Activated T-cell treated with anti-CD3 and anti-CD28 coated beads, Interleukin-2, amount 50 U/mL, for 72 hours (primary cell): ENCODE data around the gene ARHGEF39. TPM values are rescaled to one million over a fixed set of nuclear protein-coding genes. Genes with fewer than 3 reads are reported as not detected.

Experiments used
- ATAC-seq, 2 donors: fragments of 150-1000 bp; cut with Tn5 transposase; replicated peaks in 1 of 2; 2 replicates each; pipeline ENCODE4 v1.10.0; 2021; ENCODE audit warnings: moderate library complexity in 2 of 2, mild to moderate bottlenecking in 1 of 2
- DNase-seq, 2 donors: peaks; one replicate each; pipeline ENCODE4 v3.0.0; 2021 to 2022; ENCODE audit warnings: mixed read lengths in 1 of 2
- H3K27ac Mint-ChIP-seq: one replicate; pipeline ENCODE4 v1.8.0; 2022; ENCODE audit warnings: mild to moderate bottlenecking, moderate library complexity, mixed read lengths
- H3K27me3 Mint-ChIP-seq: one replicate; pipeline ENCODE4 v1.8.0; 2022; ENCODE audit warnings: low read depth, mixed read lengths
- H3K36me3 Mint-ChIP-seq, 2 donors: one replicate each; pipeline ENCODE4 v1.8.0; 2022; ENCODE audit warnings: mixed read lengths in 2 of 2, mild to moderate bottlenecking in 1 of 2; ENCODE audit not compliant: insufficient read depth in 2 of 2
- H3K4me1 Mint-ChIP-seq: one replicate; pipeline ENCODE4 v1.8.0; 2022; ENCODE audit warnings: low read depth, mixed read lengths
- H3K4me3 Mint-ChIP-seq, 2 donors: one replicate each; pipeline ENCODE4 v1.8.0; 2022; ENCODE audit warnings: mild to moderate bottlenecking in 2 of 2, mixed read lengths in 2 of 2, moderate library complexity in 2 of 2
- H3K9me3 Mint-ChIP-seq, 2 donors: one replicate each; pipeline ENCODE4 v1.8.0; 2022; ENCODE audit warnings: mixed read lengths in 2 of 2
- total RNA-seq, 2 donors: library from RNA; stranded (reverse); gene quantifications; one replicate each; pipeline ENCODE4 v1.2.3, GENCODE V29; 2022

Gene ARHGEF39
- total RNA-seq, 2 donors from 2014 or later: 12.0 to 15.1 TPM

DNA sequence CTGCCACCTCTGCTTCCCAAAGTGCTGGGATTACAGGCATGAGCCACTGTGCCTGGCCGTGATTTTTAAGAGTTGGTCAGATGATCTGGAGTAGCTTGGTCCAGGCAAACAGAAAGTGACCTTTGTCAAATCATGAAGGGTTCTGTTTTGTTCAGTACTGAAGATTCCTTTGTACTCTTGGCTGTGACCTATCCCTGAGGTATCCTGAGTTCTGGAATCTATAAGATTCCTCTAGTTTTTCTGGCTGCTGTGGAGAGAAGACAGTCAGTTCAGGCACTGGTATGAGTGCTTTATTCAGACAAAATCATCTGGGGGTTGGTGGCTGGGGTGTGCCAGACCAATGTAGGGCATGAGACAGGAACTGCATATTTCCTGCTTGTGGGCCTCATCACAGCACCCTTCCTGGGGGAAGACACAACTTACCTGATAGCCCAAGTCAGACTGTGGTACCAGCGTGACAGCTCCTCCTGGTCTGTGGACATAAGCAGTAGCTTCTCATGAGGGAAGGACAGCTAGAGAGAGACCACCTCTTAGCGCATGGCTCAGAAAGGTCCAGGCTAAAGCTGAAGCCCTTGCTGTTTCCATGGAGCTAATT lies 3.1 kb downstream of the ARHGEF39 start:
- DNase-seq (no peak), ATAC-seq (no peak)
- H3K36me3 Mint-ChIP-seq: peaks cover 4 to 9% of the 10 kb centered on the region in 2 donors
- peak overlapping the region; percentile 53 for H3K27ac Mint-ChIP-seq
- H3K27me3 Mint-ChIP-seq: peaks cover 4% of the 10 kb centered on the region
- H3K4me1 Mint-ChIP-seq: peaks cover 85% of the 10 kb centered on the region
- no peaks in the 10 kb centered on the region for H3K9me3 Mint-ChIP-seq
- peak overlapping the region in 1 of 2 donors; percentile 52 for H3K4me3 Mint-ChIP-seq

GRCh38 chr9:35660966-35661415 lies 4.0 kb downstream of the ARHGEF39 start:
- Mint-ChIP-seq H3K27me3 (peaks cover 4% of the 10 kb centered on the region), H3K4me3 (peak overlapping the region in 1 of 2 donors; percentile 51), H3K4me1 (peaks cover 90% of the 10 kb centered on the region), H3K9me3 (no peaks in the 10 kb centered on the region), H3K27ac (no peak overlapping the region), H3K36me3 (peaks cover 4 to 9% of the 10 kb centered on the region in 2 donors)
- no peak for ATAC-seq
- no peak for DNase-seq

DNA sequence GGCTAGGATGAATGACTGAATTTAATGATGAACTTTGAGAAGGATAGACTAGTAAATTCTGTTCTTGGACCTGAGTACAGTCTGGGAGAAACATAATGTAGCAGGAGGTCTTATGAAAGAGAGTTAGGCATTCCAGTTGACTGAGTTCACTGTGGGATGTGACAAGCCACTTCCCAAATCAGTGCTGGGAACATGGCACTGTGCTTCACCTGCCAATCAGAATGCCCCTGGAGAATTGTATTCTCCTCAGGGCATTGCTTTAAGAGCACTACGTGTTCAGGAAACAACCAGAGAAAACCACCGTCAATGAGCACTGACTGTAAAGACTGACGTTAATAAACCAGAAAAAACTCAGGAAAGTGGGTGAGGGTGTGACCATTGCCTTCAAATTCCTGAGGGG lies 5.7 kb downstream of the ARHGEF39 start:
- DNase-seq: no peak
- Mint-ChIP-seq H3K36me3 (peaks cover 4 to 9% of the 10 kb centered on the region in 2 donors), H3K9me3 (no peaks in the 10 kb centered on the region), H3K4me1 (peaks cover 80% of the 10 kb centered on the region), H3K27me3 (peaks cover 4% of the 10 kb centered on the region), H3K27ac (peak overlapping the region; percentile 87), H3K4me3 (peak overlapping the region; percentile 91 to 93)
- no peak for ATAC-seq

- H3K36me3 Mint-ChIP-seq: peaks cover 4 to 9% of the 10 kb centered on the region in 2 donors
- H3K4me3 Mint-ChIP-seq: peak overlapping the region; percentile 91 to 93
- no peaks in the 10 kb centered on the region for H3K9me3 Mint-ChIP-seq
- peaks cover 76% of the 10 kb centered on the region for H3K4me1 Mint-ChIP-seq
- DNase-seq (no peak), ATAC-seq (no peak)
- peaks cover 4% of the 10 kb centered on the region for H3K27me3 Mint-ChIP-seq
- H3K27ac Mint-ChIP-seq: peak overlapping the region; percentile 87
These were observed 6.1 kb downstream of the ARHGEF39 start for GRCh38 chr9:35658968-35659220.

- no peaks in the 10 kb centered on the region for H3K9me3 Mint-ChIP-seq
- peak within 1 kb of the TSS; percentile 100 for H3K27ac Mint-ChIP-seq
- peaks cover 4% of the 10 kb centered on the region for H3K27me3 Mint-ChIP-seq
- H3K4me1 Mint-ChIP-seq: peaks cover 74% of the 10 kb centered on the region
- H3K36me3 Mint-ChIP-seq: peaks cover 4 to 9% of the 10 kb centered on the region in 2 donors
- ATAC-seq: peak; percentile 66 to 72
- peak; percentile 86 to 90 for DNase-seq
- peak within 1 kb of the TSS; percentile 91 to 93 for H3K4me3 Mint-ChIP-seq
These were observed 6.6 kb downstream of the ARHGEF39 start, which contains the start of gene CCDC107 for GRCh38 chr9:35658137-35658967. Gene CCDC107, plus strand, starts transcription at chr9:35658292. Its CDS starts 88 bp downstream, at chr9:35658380.

GRCh38 chr9:35657546-35658136 lies 7.4 kb downstream of the ARHGEF39 start, which contains the start of gene RMRP:
Gene RMRP, minus strand, starts transcription at chr9:35658019.
- Mint-ChIP-seq H3K4me3 (peak within 1 kb of the TSS; percentile 91 to 93), H3K4me1 (peaks cover 71% of the 10 kb centered on the region), H3K9me3 (no peaks in the 10 kb centered on the region), H3K27ac (peak within 1 kb of the TSS; percentile 100), H3K36me3 (peaks cover 4 to 6% of the 10 kb centered on the region in 2 donors), H3K27me3 (peaks cover 4% of the 10 kb centered on the region)
- DNase-seq (peak; percentile 92 to 96), ATAC-seq (peak; percentile 95 to 96)

DNA sequence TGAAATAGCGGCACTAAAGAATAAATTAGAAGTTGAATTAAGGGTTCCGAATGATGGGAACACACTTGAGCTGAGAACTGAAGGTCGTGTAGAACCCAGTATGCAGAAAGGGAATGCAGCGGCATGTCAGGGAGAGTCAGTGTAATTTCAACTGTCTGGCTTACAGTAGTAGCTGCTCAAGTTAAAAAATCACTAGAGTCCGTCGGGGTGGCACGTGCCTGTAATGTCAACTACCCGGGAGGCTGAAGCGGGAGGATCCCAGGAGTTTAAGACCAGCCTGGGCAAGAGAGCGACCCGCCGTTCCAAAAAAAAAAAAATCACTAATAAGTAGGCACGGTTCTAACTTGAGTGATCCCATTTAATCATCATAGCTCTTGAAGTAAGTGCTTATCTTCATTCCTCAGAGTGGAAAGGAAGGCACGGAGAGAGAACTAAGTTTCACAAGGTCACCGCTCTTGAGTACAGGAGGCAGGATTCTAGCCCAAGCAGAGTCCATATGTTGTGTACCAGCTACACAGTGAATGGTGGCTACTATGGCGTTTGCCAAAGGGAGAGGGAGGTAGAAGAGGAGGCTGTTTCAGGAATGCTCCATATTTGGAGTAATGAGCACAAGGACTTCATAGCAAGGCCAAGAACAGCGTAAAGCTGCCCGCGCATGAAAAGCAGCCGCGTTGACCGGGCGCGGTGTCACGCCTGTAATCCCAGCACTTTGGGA lies 8.0 kb downstream of the ARHGEF39 start:
- ATAC-seq (no peak), DNase-seq (no peak)
- peaks cover 3 to 4% of the 10 kb centered on the region in 2 donors for H3K36me3 Mint-ChIP-seq
- H3K27ac Mint-ChIP-seq: peak overlapping the region; percentile 100
- H3K4me1 Mint-ChIP-seq: peaks cover 71% of the 10 kb centered on the region
- no peaks in the 10 kb centered on the region for H3K9me3 Mint-ChIP-seq
- peak overlapping the region; percentile 91 to 93 for H3K4me3 Mint-ChIP-seq
- peaks cover 4% of the 10 kb centered on the region for H3K27me3 Mint-ChIP-seq

GRCh38 chr9:35656348-35656747 lies 8.6 kb downstream of the ARHGEF39 start:
- no peak for DNase-seq
- Mint-ChIP-seq H3K9me3 (no peaks in the 10 kb centered on the region), H3K36me3 (peaks cover 3 to 4% of the 10 kb centered on the region in 2 donors), H3K4me1 (peaks cover 71% of the 10 kb centered on the region), H3K27ac (peak overlapping the region; percentile 100), H3K27me3 (peaks cover 4% of the 10 kb centered on the region), H3K4me3 (peak overlapping the region; percentile 11 to 93)
- ATAC-seq: no peak

DNA sequence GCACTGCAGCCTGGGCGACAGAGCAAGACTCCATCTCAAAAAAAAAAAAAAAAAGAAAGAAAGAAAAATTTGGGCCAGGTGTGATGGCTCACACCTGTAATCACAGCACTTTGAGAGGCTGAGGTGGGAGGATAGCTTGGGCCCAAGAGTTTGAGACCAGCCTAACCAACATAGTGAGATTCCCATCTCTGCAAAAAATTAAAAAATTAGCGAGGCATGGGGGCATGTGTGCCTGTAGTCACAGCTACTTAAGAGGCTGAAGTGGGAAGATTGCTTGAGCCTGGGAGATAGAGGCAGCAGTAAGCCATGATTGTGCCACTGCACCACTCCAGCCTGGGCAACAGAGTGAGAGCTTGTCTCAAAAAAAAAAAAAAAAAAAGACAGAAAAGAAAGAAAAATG lies 11.4 kb downstream of the ARHGEF39 start:
- ATAC-seq: no peak
- no peak overlapping the region for H3K4me3 Mint-ChIP-seq

DNA sequence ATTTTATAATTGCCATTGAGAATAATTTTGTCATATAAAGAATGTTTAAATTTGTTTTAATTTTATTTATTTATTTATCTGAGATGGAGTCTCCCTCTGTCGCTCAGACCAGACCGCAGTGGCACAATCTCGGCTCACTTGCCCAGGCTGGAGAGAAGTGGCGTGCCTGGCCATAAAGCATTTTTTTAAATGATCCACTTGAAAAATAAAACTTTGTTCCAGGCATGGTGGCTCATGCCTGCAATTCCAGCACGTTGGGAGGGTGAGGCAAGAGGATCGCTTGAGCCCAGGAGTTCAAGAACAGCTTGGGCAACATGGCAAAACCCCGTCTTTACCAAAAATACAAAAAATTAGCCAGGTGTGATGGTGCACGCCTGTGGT lies 12.2 kb downstream of the ARHGEF39 start:
- DNase-seq (no peak), ATAC-seq (no peak)
- Mint-ChIP-seq H3K36me3 (peaks cover 0 to 3% of the 10 kb centered on the region in 2 donors), H3K9me3 (no peaks in the 10 kb centered on the region), H3K4me1 (peaks cover 68% of the 10 kb centered on the region), H3K27ac (no peak overlapping the region), H3K4me3 (no peak overlapping the region), H3K27me3 (peaks cover 4% of the 10 kb centered on the region)

More for the DNA sequence above, 11.4 kb downstream of the ARHGEF39 start:
- peaks cover 4% of the 10 kb centered on the region for H3K27me3 Mint-ChIP-seq
- H3K4me1 Mint-ChIP-seq: peaks cover 63% of the 10 kb centered on the region
- H3K36me3 Mint-ChIP-seq: peaks cover 0 to 2% of the 10 kb centered on the region in 2 donors
- no peaks in the 10 kb centered on the region for H3K9me3 Mint-ChIP-seq
- H3K27ac Mint-ChIP-seq: no peak overlapping the region
- no peak for DNase-seq

DNA sequence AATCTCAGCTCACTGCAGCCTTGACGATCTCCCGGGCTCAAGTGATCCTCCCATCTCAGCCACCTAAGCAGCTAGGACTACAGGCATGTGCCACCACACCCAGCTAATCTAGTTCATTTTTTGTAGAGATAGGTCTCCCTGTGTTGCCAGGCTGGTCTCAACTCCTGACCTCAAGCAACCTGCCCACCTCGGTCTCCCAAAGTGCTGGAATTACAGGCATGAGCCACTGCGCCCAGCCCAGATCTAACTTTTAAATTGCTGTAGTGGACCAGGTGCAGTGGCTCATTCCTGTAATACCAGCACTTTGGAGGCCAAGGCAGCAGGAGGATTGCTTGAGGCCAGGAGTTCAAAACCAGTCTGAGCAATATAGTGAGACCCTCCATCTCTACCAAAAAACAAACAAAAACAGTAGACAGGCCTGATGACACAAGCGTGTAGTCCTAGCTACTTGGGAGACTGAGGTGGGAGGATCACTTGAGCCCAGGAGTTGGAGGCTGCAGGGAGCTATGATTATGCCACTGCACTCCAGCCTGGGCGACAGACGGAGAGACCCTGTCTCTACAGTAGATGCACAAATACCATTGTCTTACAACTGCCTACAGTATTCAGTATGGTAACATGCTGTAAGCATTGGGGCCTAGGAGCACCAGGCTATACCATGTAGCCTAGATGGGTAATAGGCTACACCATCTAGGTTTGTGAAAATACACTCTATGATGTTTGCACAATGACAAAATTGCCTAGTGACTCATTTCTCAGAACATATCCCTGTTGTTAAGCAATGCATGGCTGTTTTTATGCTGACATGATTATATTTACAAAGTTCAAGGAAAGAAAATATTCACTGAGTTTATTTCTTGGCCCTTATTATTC lies 12.8 kb downstream of the ARHGEF39 start:
- Mint-ChIP-seq H3K9me3 (no peaks in the 10 kb centered on the region), H3K27ac (peak overlapping the region; percentile 67), H3K4me1 (peaks cover 68% of the 10 kb centered on the region), H3K36me3 (peaks cover 0 to 2% of the 10 kb centered on the region in 2 donors), H3K27me3 (peaks cover 4% of the 10 kb centered on the region), H3K4me3 (peak overlapping the region; percentile 94 to 97)
- DNase-seq (no peak), ATAC-seq (peak in 1 of 2 donors; percentile 10)
